Erythroblast (primary cell): ENCODE results near the gene ATAD3B.

Experiments
- GATA1 ChIP-seq: IDR thresholded peaks from 2 replicates; pipeline ENCODE4 v1.6.1; 2011; ENCODE audit warnings: low read depth, mild to moderate bottlenecking, control low read depth, low read length, moderate library complexity
- POLR2A ChIP-seq: IDR thresholded peaks from 2 replicates; pipeline ENCODE4 v1.6.1; 2011; ENCODE audit warnings: mild to moderate bottlenecking, low read length

DNA sequence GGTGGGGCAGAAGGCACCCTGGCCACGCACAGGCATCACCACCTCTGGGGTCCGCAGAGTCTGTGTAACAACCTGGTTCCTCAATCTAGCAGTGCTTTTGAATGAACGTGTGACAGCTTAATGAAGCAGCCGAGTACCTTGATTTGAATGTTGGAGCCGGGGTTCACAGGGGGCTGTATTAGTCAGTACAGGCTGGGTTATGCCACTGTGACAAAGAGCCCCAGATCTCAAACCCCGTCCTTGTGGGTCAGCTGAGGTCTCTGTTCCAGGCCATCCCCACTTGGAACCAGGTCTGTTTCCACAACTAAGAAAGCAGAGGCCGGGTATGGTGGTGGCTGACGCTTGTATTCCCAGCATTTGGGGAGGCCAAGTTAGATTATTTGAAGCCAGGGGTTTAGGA, 58.4 kb downstream of the ATAD3B start:
- TF ChIP-seq POLR2A, result no peak
- TF ChIP-seq GATA1, result no peak
